HG03097 (cell line): ENCODE data around the gene SLC25A41.

ENCODE experiments used
- ATAC-seq: cut with Tn5 transposase; IDR thresholded peaks from one replicate; pipeline ENCODE4 v1.9.1; 2021; ENCODE audit not compliant: unreplicated experiment, low FRiP score

The SLC25A41 gene

DNA sequence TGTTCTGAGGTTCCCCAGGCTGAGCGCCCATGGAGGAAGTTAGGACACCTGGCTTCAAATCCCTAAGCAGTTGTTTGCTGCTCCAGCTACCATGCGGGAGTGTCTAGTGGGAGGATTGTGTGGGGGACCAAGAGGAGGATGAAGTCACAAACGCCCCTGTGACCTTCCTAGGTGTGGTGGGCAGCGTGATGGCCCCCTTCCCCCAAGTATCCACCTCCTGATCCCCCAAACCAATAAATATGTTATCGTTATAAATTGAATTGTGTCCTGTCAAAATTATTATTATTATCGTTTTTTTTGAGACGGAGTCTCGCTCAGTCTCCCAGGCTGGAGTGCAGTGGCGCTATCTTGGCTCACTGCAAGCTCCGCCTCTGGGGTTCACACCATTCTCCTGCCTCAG, at the start of gene SLC25A41:
Gene SLC25A41 (minus strand): TSS at position 101 of the 400 bp plus-strand sequence. CDS start 70 bp downstream, at position 31.
- ATAC-seq = no peak

DNA sequence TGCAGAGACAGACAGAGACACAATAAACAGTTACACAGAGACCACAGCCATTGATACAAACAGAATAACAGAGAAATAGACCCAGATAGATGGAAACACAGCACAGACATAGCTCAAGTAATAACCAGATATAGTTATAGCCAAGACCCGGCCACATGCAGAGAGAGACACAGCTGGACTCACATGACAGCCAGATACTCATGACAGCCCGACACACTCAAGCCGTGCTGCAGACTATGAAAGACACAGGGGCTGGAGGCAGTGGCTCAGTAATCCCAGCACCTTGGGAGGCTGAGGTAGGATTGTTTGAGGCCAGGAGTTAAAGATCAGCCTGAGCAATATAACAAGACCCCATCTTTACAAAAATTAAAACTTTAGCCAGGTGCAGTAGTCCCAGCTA, 49.7 kb upstream of the SLC25A41 start:
- ATAC-seq = no peak

DNA sequence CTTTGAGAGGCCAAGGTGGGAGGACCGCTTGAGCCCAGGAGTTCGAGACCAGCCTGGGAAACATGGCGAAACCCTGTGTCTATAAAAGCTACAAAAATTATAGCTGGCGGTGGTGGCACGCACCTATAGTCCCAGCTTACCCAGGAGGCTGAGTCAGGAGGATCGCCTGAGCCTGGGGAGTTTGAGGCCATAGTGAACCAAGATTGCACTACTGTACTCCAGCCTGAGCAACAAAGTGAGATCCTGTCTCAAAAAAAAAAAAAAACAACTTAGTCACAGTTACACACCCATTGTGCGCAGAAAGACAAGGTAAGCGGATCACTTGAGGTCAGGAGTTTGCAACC, 48.8 kb upstream of the SLC25A41 start:
- no peak for ATAC-seq

DNA sequence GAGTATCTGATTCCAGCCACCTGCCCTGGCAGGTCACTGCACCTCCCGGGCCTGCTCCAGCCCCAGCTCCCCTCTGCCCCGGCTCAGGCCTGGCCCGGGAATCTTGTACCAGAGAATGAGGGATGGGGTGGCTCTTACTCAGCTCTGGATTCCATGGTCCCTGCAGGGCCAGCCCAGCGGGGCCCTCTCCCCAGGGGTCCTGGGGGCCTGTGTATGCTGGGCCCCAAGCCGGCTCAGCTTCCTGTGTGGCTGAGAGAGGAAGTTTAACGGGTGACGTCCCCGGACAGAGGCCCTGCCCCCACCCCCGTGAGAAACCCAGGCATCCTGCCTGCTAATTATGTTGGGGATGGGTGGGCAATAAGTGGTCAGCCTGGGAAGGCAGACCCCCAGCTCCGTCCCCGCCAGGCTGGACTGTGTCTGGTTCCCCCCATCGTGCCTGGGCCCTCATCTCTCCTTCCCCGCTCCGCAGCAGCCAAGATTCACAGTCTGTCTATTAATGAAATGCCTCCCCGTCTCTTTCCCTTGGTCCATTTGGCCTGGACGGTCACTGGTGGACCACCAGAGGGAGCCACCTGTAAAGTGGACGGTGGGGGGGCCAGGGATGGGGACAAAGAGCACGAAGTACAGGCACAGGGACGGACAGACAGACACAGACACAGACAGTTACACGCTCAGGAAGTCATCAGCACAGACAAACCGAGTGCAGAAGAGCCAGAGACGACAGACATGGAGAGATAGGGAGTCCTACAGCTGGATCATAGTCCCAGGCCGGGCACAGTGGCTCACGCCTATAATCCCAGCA, 48.2 kb upstream of the SLC25A41 start, which contains the start of gene DENND1C:
Gene DENND1C (minus strand): TSS at position 247 of the 802 bp plus-strand sequence. CDS start 92 bp downstream, at position 155.
- peak; percentile 64 for ATAC-seq

DNA sequence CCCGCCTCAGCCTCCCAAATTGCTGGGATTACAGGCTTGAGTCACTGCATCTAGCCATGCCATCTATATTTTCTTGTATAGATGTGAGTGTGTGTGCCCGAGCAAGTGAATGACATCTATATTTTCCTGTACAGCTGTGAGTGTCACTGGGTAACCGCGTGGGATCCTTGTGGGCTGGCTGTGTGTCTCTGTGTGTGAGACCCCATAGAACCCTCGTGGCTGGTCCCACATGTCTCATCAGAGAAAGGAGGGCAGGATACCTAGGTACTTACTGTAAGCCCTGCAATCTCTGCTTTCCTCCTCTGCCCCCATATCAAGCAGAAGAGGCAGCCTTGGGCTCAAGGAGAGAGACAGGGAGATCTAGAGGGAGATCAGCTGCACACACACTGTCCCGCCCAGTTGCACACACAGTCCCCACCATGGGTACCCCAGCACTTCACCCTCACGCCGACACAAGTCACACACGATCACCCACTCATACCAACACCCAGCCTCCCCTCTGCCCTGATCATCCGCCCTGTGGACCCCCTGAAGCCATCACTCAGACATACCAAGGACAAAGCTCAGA, 47.4 kb upstream of the SLC25A41 start:
- peak; percentile 31 for ATAC-seq

DNA sequence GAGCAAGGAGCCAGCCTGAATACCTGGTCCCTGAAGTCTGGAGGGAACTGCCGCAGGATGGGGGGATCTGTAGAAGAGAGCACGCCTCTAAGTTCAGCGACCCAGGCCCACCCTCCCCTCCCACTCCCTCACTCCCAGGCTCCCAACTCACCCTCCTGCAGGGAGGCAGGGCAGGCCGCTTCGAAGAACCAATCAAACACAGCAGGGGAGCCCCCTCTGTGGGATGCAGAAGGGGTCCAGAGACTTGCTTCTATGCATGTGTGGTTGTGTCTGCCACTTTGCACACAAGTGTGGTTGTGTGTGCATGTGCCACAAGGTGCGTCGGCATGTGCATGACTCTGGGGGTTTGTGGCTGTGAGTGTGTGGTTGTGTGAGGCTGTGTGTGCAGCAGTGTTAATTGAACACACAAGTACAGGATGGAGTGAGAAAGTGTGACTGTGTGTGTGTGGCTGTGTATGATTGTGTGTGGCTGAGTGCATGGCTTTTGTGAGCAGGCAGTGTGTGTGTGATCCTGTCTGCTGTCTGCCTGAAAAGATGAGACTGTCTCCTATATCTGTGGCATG, 46.4 kb upstream of the SLC25A41 start:
- no peak for ATAC-seq

DNA sequence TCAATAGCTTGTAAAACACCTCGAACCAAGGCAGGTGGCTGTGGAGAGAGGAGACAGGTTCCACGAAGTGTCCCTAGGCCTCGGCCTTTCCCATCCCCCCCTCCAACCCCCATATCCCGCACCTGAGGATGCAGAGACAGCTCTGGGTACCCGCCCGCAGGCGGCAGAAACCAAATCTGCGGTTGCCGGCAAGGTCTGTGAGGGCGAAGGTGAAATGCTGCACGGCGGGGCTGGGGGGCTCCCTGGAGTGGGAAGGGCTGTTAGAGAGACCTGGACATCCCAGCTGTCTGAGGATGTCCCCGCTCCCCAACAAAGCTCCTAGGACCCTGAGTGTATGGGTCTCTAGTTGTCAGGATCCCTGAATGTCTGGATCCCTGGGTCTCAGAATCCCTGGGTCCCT, 45.3 kb upstream of the SLC25A41 start:
- ATAC-seq = no peak

DNA sequence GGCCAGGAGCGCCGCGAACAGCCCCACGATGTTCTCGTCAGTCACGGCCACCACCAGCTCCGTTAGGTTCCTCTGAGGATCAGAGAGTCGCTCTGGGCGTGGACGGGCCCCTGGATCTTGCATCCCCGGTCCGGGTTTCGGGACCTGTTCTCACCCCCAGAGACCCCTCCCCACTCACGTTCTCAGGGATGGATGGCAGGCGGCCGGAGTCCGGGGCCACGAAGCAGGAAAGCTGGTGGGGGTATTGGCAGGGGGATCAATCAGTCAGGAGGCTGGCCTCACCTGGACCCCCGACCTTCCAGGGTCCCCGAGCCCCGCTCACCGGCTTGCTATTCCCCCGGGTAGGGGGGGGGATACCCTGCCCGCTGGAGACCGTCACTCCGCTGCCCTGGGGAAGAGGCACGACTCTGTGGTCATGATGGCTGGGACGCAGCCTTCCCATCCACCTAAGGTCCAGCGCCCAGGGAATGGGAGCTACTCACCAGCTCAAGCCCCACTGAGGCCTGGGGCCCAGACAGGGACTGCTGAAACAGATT, 43.4 kb upstream of the SLC25A41 start:
- no peak for ATAC-seq

DNA sequence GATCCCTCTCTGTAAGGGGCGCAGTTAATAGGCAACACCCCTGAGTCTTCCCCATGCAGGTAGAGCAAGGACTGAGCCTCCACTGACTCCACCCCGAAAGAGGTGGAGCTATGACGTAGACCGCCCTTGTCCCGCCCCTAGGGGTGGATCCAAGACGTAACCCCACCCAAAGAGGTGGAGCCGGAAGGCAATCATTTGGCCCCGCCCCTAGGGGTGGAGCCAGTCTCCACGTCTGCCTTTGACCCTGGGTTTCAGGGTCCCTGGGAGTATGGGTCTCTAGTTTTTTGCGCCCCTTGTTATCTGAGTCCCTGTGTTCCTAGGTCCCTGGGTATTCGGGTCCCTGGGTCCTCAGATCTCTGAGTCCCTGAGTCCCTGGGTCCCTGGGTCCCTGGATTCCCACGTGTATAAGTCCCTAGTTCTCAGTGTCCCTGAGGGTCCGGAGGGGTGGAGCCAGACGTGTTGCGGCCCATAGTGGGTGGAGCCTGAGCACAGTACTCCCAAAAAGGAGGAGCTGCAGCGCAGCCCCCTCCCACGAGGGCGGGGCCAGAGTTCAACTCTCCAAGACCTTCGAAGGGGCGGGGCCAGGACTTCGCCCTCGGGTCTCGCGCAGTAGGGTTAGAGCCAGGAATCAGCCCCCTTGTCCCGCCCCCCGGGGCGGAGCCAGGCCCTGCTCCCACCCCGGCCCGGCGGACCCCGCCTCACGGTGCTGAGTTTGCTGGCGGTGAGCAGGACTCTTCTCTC, 42.8 kb upstream of the SLC25A41 start:
- no peak for ATAC-seq

DNA sequence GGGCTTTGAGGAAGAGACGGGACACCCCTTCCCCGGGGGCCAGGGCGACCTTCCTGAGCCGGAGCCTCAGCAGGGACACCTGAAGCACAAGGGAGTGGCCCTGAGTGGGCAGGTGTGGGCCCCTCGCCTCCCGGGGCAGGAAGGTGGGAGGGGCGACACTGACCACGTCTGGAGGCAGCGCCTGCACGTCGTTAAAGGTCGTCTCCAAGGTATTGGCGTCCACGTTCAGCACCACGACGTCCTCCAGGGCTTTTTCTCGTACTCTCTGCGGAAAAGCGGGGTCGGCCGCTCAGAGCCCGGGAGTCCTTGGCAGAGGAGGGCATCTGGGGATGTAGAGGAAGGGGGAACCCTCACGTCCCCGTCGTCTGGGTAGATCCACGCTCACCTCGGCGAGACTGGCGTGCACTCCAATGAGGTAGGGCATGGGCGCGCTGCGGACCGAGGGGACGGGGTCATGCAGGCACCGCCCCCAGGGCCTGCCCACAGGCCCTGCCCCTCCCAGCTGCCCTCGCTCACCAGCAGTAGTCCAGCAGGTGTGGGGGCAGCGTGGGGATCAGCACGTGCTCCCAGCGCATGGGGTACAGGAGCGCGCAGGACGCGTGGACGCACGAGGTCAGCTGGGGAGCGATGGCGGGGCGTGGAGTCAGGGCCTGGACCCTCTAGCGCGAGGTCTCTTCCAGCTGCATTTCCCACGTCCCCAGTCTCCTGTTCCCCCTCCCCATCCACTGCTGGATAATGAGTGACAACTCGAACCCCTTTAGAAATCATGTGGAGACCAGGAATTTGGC, 42.0 kb upstream of the SLC25A41 start:
- ATAC-seq = no peak

DNA sequence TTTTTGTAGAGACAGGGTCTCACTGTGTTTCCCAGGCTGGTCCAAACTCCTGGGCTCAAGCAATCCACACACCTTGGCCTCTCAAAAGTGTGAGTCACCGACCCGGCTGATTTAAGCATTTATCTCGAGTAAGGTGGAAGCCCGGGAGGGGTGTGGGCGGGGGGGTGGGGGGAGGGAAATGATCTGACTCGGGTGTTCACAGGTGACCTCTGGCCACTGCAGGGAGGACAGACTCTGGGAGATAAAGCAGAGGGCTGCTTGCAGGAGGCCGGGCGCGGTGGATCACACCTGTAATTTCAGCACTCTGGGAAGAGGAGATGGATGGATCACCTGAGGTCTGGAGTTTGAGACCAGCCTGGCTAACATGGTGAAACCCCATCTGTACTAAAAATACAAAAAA, 40.1 kb upstream of the SLC25A41 start:
- ATAC-seq = no peak

DNA sequence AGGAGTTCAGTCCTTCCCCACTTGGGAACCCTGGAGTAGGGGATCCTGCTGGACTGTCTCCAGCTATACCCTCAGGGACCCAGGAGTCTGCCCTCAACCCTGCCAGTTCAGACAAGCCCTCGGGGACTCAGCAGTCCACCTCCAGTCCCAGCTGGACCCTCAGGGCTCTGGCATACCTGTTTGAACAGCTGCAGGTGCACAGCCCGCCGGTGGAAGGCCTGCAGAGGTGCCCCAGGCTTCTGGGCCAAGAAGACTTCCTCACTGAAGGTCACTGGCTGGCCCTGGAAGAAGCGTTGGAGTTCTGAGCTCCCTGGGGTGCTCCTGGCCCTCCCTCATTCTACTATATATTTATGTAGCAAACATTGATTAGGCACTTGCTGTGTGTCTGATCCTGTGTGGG, 39.1 kb upstream of the SLC25A41 start:
- ATAC-seq = no peak

DNA sequence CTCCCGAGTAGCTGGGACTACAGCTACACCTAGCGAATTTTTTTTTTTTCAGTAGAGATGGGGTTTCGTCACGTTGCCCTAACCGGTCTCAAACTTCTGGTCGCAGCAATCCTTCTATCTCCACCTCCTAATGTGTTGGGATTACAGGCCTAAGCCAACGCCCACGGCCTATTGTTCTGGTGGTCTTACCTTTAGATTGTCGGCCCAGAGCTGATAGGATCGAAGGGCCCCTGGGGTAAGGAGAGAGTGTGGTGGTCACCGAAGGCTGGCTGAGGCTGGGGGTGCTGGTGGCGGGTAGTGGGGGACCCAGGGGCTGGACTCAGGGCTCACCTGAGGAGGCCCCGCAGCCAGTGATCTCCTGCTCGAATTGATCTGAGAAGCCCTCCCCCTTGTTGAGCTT, 37.5 kb upstream of the SLC25A41 start:
- no peak for ATAC-seq

DNA sequence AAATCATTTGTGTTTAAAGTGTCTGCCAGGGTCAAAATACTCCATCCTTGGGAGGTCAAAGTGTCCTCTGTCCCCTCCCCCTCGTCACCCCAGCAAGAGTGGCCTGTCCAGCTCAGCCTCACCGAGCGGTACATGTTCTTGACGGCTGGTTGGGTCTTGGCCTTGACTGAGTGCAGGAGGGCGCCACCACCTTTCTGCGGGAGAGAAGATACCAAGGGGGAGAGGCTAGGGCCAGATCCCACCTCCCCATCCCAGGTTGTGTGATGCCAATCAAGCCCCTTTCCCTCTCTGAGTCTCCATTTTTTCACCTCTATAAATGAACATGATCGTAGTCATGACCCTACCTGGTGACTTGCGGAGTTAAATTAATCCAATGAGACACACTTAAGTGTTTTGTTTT, 36.6 kb upstream of the SLC25A41 start:
- no peak for ATAC-seq

DNA sequence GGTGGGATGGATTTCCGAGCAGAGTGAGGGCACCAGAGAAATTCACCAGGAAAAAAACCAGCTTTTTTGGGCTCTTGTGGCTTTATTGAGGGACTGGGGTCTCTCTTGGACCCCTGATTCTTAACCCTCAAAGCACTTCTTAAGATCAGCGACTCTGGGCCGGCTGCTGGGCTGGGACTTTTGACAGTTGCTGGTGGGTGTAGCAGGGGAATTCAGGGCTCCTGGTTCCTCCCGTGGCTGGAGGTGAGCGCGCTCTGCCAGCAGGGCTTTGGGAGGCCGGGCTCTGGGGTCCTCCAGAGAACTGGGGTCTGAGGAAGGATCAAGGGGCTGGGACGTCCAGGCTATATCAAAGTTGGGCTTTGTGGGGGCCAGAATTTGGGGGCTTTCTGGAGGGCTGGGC, 33.8 kb upstream of the SLC25A41 start:
- ATAC-seq = no peak

DNA sequence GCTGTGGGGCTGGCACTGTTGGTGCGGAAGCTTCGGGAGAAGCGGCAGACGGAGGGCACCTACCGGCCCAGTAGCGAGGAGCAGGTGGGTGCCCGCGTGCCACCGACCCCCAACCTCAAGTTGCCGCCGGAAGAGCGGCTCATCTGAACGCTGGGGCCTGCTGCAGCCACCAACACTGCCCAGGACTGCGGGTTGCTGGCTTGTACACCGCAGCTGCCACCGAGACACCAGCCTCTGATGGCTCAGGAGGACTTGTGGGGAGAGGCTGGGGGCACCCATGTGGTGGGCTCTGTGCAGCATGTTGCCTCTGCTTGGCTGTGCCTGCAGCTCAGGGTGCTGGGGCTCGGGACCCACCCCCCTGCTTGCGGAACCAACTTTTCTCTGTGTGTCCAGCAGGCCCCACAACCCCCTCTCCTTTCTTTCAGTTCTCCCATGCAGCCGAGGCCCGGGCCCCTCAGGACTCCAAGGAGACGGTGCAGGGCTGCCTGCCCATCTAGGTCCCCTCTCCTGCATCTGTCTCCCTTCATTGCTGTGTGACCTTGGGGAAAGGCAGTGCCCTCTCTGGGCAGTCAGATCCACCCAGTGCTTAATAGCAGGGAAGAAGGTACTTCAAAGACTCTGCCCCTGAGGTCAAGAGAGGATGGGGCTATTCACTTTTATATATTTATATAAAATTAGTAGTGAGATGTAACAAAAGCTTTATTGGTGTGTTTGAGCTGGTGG, 33.1 kb upstream of the SLC25A41 start:
- ATAC-seq = no peak

DNA sequence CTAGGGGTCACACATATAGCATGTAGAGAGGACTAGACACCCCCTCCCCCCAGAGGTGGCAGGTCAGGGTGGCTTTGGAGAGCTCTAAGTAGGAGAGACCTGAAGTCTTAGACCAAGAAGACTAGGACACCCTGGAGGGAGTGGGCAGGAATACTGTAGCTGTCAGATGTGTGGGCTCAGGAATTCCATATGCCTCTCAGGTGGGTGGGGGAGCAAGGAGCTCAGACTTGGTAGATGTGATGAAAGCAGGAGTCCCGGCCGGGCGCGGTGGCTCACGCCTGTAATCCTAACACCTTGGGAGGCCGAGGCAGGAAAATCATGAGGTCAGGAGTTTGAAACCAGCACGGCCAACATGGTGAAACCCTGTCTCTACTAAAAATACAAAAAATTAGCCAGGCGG, 32.1 kb upstream of the SLC25A41 start:
- no peak for ATAC-seq

DNA sequence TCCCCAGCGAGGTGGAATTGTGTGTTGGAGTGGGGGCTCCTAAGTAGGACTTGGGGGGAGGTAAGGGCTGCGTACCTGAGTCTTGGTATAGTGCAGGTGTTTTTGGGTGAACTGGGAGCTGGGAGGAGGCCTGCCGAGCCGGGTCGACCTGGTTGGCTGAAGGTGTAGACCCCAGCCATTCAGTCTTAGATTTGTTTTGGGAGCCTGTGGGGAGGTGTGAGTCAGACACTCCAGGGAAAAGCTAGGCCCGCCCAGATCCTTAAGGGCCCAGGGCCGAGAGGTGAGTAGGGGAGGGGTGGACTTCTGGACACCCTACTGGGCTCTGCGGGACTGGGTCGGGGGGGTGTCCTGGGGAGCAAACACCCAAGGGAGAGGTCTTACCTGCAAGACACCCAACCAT, 31.4 kb upstream of the SLC25A41 start:
- ATAC-seq = no peak

DNA sequence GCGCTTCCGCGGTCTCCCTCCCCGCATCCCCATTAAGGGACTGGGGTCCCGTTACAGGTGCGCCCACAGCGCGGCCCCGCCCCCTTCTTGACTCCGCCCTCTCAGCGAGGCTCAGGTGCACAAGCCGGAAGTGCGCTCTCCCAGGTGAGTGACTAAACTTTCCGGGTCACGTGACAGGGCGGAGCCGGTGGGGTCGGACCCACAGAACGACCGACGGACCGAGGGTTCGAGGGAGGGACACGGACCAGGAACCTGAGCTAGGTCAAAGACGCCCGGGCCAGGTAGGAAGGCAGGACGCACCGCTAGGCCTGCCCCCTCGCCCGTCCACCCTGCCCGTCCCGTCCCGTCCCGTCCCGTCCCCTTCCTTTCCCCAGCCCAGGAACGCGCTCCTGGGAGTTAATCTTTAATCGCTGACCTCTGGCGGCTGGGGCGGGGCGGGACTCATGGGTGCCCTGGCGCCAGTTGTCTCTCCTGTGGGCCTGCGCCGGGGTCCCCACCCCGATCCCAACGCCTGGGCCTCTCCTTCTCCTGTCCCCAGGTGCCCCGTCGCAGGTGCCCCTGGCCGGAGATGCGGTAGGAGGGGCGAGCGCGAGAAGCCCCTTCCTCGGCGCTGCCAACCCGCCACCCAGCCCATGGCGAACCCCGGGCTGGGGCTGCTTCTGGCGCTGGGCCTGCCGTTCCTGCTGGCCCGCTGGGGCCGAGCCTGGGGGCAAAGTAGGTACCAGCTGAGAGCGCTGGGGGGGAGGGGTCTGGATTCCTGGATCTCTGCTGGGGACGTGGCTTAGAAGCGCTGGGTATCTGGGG, 30.7 kb upstream of the SLC25A41 start, which contains the start of gene CRB3:
Gene CRB3 (plus strand): TSS at position 202 of the 804 bp plus-strand sequence. CDS start 431 bp downstream, at position 633.
- no peak for ATAC-seq
